Sciatic nerve (tissue), 2 donors: ENCODE measurements around the gene TBC1D4. TPM values are rescaled to one million over a fixed set of nuclear protein-coding genes. Genes with fewer than 3 reads are reported as not detected.
"Not testable (repeated sequence)": the region's sequence is repeated elsewhere in the genome, so short reads cannot be mapped to it uniquely, and the experiment has no call there.

Source experiments
- ATAC-seq: fragments of 200-7000 bp; cut with Tn5 transposase; one replicate; pipeline ENCODE4 v1.9.1; 2020; ENCODE audit warnings: mild to moderate bottlenecking, moderate library complexity
- DNase-seq: peaks from one replicate; pipeline ENCODE4 v3.0.0-alpha.2; 2020; ENCODE audit warnings: low spot score
- intact Hi-C: fragments of 100-400 bp; cut with DNase I; formaldehyde crosslinking; loops from one replicate; pipeline ENCODE4 v1.14.2; 2022
- total RNA-seq: library from RNA; stranded (reverse); fragmentation: NEBNext Ultra II Directional; extraction: Animal tissue kit (Norgen Biotek cat#: 25700); gene quantifications from one replicate; pipeline ENCODE4 v1.2.1, GENCODE V29; 2021
- donor health status: DM: no; HTN: no; CAD: no.
- donor health status: DM: no; HTN: no; CAD: no.

The TBC1D4 gene
- total RNA-seq, 1 donor from 2014 or later = 19.6 TPM

DNA sequence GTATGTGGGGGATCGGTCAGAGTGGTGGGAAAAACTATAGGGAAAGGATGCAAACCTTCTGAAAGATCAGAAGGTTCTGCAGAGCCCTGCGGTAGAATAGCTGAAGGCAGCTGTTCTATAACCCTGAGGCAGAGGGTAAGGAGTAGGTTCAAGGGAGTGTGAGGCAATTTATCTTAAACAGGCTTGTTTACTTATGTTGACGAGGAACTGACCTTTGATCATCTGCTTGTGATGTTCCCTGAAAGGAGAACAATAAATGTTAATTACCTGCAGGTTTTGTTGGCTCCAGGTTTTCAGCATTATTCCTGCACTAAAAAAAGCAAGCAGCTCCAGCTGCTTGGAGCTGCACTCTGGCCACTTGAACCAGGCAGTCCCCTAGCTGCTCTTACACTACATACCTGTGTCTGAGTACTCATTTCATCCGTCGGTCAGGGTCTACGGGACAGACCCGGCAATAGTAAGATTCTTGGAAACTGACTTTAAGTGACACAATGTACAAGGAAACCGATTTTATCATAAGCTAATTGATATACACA lies 202.1 kb downstream of the TBC1D4 start:
- ATAC-seq (no peak), DNase-seq (no peak)
- intact Hi-C loops = no loop called here

DNA sequence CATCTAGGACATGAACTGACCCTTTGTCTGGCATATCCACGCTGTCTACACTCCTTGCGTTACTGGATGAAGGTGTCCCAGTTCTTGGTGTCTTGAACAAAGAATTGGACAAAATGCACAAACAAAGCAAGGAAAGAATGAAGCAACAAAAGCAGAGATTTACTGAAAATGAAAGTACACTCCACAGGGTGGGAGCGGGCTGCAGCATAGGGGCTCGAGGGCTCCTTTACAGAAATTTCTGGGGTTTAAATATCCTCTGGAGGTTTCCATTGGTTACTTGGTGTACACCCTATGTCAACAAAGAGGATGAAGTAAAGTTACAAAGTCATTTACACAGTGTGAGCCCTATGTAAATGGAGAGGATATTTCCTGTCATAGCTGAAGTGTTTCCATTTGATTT lies 208.3 kb downstream of the TBC1D4 start:
- DNase-seq, intact Hi-C loops, ATAC-seq: not testable (repeated sequence)

DNA sequence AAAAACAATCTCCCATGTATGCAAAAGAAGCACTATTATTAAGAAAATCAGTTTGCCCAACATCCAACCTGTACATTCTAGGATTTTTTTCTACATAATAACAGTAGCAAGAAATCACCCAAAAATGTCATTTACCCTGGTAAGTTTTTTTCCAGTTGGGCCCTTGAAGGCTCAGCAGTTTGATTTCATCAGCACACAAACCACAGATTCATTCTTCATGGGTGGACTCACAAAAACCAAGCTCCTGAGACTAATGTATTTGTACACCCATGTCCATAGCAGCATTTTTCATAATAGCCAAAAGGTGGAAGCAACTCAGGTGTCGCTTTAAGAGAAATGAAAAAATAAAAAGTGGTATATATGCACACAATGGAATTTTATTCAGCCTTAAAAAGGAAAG lies 210.1 kb downstream of the TBC1D4 start:
- intact Hi-C loops = no loop called here
- DNase-seq (no peak), ATAC-seq (no peak)

DNA sequence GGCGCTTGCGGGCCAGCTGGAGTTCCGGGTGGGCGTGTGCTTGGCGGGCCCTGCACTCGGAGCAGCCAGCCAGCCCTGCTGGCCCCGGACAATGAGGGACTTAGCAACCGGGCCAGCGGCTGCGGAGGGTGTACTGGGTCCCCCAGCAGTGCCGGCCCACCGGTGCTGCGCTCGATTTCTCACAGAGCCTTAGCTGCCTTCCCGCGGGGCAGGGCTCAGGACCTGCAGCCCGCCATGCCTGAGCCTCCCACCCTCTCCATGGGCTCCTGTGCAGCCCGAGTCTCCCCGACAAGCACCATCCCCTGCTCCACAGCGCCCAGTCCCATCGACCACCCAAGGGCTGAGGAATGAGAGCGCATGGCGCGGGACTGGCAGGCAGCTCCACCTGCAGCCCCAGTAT lies 213.5 kb downstream of the TBC1D4 start:
- intact Hi-C loops, ATAC-seq, DNase-seq: not testable (repeated sequence)

DNA sequence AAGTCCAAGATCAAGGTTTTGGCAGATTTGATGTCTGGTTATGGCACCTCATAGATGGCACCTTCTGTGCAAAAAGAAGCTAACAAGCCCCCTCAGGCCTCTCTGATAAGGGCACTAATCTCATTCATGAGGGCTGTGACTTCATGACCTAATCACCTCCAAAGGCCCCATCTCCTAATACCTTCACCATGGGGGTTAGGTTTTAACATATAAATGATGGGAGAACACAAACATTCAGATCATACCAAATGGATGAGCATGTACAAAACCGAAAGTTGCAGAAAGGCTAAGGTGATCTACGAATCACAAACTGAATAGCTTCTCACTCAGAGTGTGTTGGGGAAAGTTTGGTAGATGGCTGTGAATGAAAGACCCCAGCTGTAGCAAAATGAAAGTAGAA lies 217.4 kb downstream of the TBC1D4 start:
- ATAC-seq = no peak
- DNase-seq = no peak
- intact Hi-C loops = no loop called here

DNA sequence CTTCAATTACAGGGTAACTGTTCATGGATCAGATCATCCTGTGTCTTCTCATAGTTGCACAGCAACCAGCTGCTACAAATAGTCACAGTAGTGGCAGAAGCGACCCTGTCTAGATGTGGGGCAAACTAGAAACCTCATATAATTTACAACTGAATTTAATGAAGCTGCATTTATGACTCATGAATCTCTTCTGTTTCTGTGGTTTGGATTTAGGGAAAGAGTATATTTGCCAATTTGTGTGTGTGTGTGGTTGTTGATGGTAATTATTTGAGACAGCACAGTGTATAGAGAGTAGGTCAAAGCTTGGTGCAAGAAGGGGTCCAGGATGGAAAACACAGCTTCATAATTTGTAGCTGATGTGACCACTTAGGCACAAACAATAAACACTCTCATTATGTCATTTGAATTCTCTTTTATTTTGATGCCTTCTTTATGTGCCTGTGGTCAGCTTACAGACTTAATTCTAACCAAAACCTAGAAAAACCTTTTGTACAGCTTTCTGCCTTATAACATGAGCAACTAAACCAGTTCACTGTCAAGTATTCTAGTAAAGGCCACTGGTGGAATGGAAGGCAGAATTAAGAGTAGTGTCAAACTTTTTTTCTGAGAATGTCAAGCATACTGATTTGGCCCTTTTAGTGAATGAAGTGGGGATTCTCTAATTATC lies 218.1 kb downstream of the TBC1D4 start:
- no peak for ATAC-seq
- intact Hi-C loops = no loop called here
- DNase-seq = no peak

DNA sequence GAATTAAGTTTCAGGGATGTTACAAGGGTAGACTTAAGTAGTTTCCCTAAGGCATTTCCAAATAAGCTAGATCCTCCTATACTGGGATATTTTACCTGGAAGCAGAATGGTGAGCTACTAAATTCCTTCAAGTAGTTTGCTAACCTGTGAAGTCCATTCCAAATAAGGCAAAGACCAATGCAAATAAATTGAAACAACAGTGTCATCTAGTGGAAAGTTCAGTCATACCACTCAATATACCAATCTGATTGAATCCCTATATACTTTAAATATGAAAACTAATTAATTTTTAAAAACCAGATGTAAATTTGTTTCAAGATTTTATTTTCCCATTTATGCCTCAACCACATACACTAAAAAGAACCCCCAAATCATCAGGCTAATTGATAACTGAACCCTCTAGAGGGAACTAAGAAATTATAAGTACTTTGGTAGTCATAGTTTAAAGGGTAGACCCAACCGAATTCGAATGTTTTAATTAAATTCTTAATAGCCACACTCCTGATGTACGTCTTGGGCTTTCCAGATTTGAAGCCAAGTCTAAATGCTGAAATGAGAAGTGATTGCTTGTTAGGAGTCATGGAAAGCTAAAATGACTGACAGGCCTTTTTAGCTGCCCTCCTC lies 223.7 kb downstream of the TBC1D4 start:
- DNase-seq = no peak
- peak; percentile 53 for ATAC-seq
- intact Hi-C loops = no loop called here

DNA sequence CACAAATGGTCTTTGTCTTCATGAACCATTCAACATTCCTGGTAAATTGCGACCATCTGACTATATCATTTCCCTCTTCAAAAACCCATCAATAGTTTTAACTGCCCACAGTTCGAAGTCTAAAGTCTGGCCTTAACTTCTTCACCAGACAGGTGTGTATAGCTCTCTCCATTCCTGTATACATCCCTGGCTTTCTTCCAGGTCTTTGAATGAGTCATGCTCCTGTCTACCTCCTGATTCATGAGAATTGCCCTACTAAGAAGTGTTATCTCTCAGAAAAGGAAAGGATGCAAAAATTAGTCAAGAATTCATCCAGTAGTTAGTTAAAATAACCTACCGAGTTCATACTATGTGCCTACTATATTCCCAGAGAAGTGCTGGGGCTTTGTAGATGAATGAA lies 225.0 kb downstream of the TBC1D4 start:
- ATAC-seq = no peak
- DNase-seq = no peak
- intact Hi-C loops = no loop called here

DNA sequence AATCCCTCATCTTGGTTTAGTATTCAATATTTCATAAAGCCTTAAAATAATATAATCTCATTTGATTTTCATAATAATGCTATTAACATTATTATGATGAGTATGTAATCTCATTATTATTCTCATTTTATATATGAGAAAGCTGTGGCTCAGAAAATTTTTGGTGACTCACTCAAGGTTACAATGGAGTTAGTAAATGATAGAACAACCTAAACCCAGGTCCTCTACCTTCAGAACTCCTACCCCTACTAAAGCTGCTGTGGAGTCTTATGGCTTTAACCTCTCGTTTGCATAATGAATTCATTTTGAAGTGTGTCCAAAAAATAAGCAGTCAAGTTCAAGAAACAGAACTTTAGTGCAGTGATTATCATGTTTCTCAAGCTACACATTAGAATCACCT lies 226.3 kb downstream of the TBC1D4 start:
- DNase-seq (no peak), ATAC-seq (no peak)
- intact Hi-C loops = no loop called here

DNA sequence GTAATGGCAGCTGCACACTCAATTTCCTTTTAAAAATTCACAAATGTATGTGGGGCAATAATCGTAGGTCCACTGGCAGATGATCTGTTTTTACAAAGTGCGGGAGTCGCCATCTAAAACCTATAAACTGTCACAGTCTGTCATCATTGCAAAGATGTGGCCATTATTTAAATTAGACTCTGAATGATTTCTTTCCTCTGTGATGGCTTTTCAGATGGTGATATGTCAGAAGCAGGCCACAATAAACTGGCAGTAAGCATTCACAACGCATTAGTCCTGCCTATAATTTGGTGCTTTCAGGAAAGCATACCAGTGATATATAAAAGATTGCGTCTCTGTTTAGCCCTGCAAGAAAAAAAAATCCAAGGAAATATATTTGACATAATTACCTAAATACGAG lies 226.8 kb downstream of the TBC1D4 start:
- ATAC-seq = no peak
- intact Hi-C loops = no loop called here
- no peak for DNase-seq

DNA sequence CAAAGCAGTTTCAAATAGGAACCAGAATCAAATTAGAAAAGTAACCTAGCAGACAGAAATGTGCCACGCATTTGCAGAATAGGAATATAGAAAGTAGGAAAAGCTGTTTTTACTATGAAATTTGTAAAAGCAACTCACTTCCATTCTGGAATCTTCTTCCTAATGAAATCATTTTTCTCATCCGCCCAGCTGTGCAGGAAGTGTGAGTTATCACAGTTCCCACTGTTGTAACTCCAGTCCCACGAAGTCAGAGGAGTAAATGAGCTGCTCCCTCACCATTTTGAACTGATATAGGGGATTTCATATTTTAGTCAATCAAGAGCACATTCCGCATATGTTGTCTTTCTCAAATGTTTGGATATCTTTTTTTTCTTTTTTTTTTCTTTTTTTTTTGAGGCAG lies 230.8 kb downstream of the TBC1D4 start:
- DNase-seq (no peak), ATAC-seq (peak; percentile 26)
- intact Hi-C loops = no loop called here

DNA sequence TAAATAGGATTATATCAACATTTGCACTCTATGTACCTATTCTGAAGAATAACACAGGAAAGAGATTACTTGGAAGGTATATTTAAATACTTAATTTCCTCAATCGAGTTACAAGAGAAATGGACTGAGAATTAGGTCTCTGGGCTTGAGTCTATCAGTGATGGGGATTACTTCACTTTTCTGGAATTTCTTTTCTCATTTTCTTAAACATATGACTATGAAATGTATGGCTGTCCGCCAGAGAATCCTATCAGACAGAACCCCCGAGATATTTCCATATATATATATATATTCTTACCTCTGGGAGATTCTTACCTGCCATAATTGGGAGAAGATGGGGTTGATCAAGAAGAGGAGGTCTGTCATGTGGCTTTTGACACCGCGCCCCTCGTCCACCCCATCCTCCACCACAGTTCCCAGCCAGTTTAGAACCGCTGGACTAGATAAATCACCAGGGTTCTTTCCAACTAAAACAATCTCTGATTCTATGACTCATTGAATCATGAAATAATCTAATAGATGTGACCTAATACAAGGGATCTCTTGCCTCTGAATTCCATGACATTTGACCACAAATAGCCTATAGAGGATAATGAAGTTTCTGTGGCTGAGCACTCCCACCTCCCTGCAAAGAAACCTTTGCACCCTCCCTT lies 231.3 kb downstream of the TBC1D4 start:
- intact Hi-C loops = no loop called here
- DNase-seq (no peak), ATAC-seq (peak; percentile 77)

DNA sequence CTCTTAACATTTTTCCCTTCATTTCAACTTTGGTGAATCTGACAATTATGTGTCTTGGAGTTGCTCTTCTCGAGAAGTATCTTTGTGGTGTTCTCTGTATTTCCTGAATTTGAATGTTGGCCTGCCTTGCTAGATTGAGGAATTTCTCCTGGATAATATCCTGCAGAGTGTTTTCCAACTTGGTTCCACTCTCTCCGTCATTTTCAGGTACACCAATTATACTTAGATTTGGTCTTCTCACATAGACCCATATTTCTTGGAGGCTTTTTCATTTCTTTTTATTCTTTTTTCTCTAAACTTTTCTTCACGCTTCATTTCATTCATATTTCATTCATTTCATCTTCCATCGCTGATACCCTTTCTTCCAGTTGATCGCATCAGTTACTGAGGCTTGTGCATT lies 236.4 kb downstream of the TBC1D4 start:
- ATAC-seq, intact Hi-C loops, DNase-seq: not testable (repeated sequence)

DNA sequence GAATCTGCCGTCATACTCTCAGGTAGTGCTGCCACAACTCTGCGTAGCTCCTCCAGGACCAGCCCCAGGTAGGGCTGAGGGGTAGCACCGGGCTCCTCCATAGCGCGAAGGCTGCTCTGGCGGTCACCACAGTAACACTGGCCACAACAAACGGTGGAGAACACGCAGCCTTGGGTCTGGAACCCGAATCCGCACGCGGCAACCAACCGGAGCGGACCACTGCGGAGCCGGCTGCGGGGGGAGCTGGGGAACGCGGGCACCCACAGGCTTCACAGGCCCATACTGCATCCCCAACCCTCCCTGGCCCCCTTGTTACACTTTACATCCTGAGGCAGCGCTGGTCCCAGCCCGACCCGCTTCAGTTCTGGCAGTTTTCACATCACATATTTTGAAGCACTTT lies 241.7 kb downstream of the TBC1D4 start:
- intact Hi-C loops = not testable (repeated sequence)

DNA sequence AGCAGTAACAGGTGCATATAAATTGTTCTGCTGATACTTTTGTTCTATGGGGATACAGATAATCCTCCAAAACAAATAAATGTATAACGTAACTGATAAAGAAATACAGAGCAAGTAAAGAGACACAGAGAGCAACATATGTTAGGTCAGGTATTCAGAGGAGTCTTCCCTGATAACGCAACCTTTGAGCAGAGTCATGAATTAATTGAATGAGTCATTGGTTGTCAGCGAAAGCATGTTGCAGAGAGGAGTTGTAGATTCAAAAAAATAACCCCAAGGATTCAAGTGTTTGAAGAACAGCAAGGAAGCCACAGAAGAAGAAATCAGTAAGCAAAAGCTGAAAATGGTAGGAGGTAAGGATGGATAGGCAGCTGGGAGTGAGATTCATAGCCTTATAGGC lies 245.2 kb downstream of the TBC1D4 start:
- intact Hi-C loops = no loop called here
- DNase-seq (no peak), ATAC-seq (no peak)

More for the DNA sequence above, 241.7 kb downstream of the TBC1D4 start:
- not testable (repeated sequence) for DNase-seq, ATAC-seq

Other genes with a start within 250 kb of the TBC1D4 start
- gene COMMD6, start 55.7 kb upstream of the TBC1D4 start, total RNA-seq = 149 TPM
- 29.5 TPM for gene UCHL3, start 67.6 kb upstream of the TBC1D4 start, total RNA-seq
- gene LMO7, start 154.2 kb upstream of the TBC1D4 start, total RNA-seq = 249 TPM